Measurements from ENCODE around the gene FBXL17.

Gene FBXL17

DNA sequence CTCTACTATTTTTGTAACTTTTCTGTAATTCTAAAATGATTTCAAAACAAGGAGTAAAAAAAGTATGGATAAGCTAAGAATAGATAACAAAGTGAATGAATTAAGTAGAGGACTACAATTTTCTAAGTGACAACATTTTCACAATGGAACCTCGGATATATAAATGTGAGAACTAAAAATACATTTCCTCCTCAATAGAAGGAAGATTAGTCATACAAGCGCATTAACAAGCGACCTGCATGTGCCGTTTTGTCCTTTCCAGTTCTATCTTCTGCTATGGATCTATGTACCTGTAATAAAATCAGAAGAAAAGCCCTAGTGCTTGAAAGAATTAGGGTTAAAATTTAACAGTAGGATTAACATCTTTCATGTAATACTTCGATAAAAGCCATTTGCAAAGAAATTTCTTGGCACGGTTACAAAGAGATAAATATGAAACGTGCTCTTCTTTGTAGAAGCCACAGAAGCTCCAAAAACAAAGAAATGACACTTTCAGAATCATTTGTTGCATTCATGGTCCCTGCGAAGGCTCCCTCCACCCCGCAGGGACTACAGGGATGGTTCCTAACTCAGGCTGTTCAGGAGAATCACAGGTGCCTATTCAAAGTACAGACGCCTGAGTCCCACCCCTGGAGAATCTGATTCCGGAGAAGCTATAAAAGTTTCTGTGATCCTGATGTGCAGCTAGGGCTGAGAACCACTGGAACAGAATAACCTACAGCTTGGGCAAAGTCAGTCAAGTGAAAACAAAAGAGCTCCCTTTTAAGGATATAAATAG lies 494.5 kb downstream of the FBXL17 start:
- no peak for DNase-seq

DNA sequence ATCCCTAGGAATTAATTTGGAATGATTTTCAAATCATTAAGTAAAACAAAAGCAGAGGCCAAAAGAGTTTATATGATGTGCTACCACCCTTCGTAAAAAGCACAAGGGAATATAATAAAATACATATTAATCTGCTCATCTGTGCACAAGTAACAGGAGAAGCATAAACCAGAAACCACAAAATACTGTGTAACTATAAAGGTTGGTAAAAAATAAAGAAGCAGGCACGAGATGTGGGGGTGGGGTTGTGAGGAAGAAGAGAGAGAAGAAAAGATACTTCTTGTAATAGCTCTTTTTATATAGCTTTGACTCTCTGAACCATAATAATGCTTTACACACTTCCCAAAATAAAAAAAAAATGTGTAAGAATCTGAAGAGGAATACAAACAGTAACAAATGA lies 496.3 kb downstream of the FBXL17 start:
- no peak for DNase-seq

DNA sequence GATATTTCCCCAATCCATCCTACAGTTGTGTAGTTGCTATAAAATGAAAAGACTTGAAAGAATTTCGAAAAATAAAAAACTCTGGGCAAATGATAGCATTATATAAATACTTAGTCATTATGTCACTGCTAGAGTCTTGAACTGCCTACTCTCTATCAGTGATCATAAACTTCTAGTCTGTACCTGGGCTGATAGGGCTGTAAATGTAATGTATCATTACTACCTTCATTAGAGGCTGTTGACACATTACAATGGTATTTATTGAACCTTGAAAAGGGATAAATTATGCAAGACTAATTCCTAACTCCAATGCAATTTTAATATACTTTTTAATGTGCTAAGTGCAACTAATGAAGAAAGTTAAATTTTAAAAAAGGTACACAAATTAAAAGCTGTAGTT lies 497.0 kb downstream of the FBXL17 start:
- no peak for DNase-seq

DNA sequence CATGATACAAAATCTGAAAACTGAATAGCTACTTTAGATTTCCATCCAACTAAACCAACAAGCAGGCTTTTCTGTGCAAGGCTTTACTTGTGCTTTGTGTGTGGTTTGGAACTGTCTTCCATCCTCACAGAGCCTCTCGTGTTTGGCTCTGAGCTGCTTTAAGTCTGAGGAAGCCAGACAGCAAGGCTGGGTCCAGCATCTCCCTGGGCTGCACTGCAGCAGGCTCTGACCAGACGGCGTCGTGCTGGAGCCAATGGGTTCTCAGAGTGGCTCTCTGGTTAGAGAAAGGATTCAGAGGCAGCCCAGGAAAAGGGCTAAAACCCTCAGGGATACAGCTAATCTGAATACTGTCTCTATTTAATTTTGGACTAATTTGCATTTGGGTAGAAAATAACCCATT lies 503.2 kb downstream of the FBXL17 start:
- no peak for DNase-seq

DNA sequence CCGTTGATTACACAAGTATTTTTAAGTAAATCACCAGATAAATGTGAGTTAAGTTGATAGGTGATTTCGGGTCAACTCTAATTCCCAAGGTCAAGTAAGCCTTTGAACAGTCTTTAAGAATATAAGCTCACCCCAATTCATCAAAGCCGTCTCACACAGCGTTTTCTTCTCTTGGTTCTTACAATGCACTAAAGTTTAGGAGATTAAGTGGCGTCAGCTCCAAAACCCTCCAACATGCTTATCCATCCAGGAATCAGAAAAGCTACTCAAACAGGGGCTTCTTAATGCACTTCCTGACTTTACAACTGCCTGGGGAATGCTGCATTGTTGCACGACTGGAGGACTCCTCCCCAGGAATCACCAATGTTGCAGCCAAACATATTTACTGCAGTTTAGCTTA lies 505.0 kb downstream of the FBXL17 start:
- DNase-seq, result no peak

DNA sequence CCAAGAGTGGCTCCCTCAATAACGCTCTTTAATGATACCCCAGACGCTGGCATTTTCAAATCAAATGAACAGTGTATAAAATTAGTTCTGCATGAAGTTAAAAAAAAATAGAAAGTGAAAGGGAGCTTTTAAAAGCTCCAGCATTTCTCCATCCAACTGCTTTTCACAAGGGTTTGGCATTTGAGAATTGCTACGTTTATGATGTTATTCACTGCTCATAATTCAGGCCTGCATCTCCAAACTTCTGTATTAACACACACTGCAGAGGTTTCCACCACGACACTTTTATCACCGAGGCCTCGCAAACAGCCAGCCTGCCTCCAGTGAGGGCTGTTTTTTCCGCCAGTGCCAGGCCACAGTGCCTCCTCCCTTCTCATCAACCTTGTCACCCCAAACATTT lies 505.6 kb downstream of the FBXL17 start:
- DNase-seq, result no peak

DNA sequence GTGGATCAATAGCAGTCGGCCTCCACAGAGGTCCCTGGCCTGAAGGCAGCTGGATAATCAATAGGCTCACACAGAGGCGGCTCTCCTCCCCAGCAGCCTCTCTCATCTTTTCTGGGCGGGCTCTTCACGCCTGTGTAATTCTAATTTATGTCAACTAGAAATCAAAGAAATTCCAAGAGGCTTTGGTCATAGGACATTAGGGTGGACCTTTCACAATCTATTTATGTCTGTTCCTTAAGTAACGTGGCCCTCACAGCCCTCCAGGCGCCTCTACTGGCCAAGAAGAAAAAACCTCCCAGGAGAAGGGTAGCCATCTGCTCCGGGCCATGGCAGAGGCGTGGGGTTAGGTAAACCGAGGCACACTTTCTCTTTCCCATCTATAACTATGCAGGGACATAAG lies 506.1 kb downstream of the FBXL17 start:
- no peak for DNase-seq

DNA sequence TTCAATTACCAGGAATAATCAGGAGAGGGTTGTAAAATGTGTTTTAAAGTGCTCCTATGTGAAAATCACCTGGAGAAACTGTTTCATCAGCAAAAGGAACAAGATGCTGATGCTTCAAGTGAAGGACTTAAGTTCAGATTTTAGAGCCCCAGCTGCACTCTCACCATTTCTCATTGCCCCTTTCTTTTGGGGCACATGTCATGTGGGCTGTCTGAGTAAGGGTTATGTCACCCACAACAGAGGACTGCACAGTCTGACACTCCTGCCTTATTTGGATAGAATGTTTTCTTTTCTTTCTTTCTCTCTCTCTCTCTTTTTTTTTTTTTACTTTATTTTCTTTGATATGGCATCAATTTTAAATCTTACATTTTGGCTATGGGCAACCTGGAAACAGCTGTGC lies 507.1 kb downstream of the FBXL17 start:
- peak; percentile 10 for DNase-seq

DNA sequence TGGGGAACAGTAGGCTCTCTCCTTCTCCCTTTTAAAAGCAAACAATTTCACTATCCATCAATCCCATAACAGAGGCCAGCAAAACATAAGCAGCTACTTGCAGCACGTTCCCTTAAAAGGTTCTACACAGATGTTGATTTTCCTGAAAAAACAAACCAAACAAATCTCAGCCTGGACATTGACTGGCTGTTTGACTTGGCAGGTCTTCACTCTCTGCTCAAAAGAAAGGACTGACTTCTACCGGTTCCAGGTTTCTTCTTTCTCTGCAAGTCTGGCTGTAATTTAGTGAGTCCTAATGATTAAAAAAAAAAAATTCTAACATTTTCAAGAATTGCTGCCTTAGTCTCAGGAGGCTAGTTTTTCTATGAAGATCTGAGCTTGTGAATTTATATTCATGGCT lies 508.0 kb downstream of the FBXL17 start:
- DNase-seq, result no peak

DNA sequence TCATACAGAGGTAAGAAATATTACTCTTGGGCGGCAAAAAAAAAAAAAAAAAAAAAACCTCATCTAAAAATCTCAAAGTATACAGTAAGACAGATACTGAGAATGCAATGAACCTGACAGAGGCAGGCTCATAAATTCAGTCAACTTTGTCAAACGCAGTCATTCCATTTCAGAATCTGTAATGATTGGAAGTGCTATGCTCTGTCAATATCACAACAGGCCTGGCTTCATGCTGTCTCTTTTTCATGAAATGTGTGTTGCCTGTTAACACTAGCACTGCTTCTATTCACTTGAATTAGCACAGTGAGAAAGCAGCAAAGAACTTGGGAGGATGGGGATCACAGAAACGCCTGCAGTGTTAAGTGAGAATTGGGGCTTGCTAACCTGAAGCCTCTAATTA lies 510.9 kb downstream of the FBXL17 start:
- no peak for DNase-seq

DNA sequence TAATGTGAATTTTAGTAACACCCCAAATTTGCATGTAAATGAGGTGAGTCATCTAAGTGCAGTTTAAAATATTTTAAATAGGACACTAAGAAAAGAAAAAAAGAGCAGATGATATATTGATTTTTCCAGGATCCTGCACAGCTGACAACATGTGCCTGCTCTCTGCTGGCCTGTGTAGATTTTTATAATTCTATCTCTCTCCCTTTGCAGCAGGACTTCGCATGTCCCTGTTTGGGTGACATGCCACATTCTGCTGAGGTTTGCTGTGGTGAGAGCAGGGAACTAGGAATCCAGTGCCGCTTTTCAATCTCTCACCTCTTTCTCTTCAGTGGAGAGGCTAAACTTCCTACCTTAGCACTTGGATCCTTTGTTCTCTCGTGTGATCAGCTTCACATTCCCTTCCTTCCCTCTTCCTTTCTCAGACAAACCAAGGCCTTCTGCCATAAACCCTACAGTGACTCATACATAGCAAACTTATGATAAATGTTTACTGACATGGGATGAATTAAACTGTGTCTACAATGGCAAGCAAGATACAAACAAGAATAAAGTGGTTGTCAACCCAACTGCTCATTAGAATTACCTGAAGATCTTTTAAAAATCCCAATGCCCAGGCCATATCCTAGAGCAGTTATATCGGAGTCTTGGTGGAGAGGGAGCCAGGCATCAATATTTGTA lies 512.3 kb downstream of the FBXL17 start:
- DNase-seq, result no peak

DNA sequence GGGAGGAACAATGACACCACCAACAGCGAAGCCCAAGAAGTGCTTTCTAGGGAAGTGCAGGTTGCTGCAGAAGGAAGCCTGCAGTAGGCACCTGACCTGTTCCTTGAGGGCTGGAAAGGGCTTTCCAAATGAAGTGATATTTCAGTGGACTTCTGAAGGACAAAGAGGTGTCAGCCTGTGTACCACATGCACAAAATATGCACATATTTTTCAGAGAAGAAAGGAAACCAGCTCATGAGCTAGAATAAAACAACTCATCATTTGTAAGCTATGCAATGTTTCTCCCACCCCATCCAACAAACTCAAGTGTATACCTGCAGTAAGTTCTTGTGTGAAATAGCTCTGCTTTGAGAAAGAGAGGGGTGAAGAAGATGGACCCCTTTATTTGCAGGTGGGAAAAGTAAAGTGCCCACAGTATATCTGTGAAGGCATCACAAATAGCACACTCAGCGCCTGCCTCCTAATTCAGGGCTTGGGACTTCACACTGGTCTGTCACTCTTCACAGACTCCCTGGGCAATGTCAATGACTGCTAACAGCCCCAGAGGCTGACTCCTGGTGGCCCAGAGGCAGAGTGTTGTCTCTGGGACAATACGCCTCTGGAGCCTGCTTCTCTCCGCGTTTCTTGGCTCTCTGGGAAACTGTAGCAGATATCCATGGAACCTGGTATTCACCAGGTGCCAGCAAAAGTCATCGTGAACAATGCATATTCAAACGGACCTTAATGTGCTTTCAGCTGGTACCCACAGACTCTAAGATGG lies 513.1 kb downstream of the FBXL17 start:
- DNase-seq, result no peak

DNA sequence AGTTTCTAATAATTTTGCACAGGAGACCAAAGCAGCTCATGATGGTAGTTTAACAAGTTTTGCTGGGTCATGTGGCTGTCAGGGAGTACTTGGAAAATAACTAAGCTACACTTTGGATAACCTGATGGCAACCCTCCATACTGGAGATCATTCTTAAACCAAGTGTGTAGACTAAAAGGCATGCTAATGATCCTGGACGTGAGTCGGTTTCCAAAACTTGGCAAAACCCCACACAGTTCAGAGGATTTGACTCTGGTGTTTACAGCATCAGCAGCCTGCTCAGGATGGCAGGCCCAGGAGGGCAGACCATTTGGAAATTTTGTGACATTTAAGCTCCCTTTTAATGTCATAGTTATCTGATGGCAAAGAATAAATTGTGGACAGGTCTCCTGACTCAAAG lies 514.6 kb downstream of the FBXL17 start:
- no peak for DNase-seq

DNA sequence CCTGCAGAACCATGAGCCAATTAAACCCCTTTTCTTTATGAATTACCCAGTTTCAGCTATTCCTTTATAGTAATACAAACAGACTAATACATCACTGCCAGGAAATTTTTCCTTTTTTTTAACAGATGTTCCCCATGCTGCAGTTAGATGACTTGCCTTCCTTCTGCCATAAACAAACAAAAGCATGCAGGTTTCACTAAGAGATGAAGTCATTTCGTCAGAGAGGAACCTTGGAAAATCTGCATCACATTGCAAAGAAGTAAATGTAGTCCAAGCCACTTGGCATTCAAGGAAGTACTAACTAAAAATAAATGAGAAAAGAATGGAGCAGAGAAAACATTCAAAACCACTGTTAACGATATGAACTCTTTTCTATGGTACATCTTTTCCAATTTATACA lies 517.1 kb downstream of the FBXL17 start:
- DNase-seq, result no peak

DNA sequence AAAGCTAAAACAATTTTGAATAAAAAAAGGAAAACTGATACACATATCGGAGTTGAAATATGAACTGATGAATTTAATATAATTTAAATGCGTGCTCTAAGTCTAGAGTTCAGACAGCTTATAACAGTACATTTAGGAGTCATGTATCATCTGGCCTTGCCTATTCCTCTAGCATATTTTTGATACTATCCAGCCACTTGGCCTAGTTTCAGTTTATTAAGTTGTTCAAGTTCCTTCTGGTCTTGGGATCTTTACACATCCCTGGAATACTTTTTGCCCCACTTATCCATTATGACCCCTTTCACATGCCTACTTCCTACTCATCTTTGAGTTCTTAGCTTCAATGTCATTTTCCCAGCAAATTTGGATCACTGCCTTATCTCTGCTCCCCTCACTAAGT lies 518.8 kb downstream of the FBXL17 start:
- no peak for DNase-seq

DNA sequence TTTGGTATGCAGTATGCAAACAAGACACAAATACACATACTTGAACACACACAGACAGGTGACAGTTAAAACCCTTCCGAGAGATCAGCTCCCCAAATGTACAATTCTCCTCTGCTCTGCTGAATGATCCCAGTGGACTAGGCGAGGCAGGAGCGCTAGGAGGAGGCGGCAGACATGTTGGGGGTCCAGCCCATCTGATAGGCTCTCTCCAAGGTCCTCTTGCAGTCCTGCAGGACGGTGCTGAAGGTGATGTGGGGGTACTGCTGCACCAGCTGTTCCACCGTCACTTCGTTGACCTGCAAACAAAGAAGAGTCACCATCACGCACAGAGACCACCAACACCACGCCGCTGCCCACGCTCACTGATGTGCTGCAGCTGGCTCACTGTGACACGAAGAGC lies 520.3 kb downstream of the FBXL17 start:
- DNase-seq, result no peak

DNA sequence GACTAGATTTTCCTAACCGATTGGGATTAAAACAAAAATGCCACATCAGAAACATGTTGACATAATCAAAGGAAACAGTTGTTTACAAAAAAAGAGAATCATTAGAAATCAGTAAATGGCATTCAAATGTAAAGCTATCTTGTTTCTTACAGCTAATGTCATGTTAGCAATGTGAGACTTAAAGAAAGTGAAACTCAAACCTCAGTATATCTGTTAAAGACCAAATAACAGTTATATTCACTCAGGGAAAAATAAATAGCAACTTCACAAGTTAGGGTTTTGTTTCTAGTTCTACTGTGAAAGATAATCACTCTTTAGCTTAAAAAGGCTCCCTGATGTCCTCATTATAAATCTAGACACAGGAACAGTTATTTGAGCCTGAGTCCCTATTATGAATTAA lies 521.9 kb downstream of the FBXL17 start:
- no peak for DNase-seq

DNA sequence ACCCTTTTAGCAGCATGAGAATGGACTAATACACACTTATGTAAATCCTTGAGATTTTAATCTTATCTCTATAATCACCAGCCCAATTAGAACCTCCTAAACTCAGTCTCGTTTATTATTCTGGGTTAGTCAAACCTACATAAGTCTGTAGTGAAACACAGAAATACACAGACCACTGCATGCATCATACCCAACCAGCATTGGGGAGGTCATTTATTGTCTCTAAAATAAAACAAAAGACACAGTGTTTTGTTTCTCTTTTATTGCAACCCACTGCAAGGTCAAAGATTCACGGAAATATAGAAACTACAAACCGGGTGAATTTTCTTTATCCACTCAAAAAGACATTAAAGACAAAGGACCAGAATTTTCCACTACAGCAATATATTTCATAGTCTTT lies 523.1 kb downstream of the FBXL17 start:
- DNase-seq, result no peak

DNA sequence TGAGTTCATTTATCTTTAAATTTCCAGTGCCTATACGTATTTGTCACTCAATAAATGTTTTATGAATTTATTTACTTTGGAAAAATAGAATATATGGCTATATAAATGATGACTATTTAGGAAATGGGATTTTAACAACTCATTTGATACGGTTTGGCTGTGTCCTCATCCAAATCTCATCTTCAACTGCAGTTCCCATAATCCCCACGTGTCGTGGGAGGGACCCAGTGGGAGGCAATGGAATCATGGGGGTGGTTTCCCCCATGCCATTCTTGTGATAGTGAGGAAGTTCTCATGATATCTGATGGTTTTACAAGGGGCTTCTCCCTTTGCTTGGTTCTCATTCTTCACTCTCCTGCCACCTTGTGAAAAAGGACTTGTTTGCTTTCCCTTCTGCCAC lies 523.6 kb downstream of the FBXL17 start:
- DNase-seq, result no peak

DNA sequence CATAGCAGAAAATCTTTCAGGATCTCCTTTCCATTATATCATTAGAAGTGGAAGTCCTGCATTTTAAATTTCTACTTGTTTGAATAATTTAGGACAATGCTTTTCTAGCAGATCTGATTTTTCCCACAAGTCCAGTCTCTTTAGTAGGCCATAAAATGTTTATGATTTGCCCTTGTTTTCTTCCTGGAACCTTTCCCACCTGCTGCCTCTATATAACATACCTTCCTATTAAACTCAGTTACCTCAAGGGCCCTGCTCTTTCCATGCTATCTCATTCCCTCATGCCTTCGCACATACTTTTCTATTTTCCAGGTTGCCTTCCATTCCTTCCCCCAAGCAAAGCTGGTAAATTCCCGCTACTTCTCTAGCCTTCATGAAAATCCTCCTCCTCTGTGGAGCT lies 524.1 kb downstream of the FBXL17 start:
- no peak for DNase-seq

DNA sequence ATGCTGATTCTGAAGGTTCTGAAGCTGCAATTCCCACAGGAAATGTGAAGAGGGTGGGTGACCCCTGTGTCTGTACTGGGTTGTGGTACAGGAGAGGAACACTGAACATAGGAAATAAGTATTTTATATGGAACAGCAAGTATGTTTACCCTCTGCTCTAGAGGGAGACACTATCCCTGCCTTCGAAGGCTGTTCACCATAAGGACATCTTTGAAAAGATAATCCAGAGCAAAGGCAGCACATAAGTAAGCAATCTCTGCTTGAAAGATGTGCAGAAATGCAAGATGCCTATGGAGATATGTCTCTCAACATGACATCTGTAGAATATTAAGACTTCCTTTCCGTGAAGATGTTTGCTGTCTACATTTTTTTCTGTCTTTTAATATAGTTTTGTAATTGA lies 526.7 kb downstream of the FBXL17 start:
- no peak for DNase-seq

DNA sequence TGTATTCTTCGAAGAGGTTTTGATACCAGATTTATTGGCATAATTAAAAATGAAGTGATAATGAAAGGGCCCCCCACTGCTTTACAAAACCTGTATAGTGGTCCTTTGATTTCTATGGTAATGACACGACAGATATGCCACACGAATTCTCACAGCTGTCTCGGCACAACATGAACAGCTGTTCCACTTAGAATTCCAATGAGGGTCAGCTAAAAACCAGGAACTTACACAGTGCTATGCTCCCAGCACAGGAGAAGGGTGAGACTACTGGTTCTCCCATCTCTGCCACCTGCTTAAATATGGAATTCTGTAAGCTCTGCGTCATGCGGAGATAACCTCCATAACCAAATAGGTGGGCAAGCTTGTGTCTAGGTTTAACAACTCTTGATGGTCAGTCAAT lies 528.2 kb downstream of the FBXL17 start:
- DNase-seq, result no peak

DNA sequence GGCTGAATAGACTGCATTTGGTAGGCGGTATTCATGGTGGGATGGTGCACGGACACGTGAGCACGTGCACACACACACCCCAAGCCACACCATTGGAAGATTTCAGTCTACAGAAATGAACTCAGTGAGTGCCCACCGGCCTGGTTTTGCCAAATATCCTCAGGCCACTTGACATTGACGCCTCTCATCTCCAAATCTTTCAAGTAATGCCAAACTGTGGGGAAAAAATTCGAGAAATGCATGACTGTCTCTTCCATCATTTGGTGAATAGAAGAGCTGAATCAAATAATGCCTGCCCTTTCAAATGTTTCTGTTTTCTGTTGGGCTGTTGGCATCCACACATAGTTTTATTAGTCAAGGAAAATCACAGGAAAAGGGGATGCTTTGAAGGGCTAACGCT lies 528.9 kb downstream of the FBXL17 start:
- no peak for DNase-seq

DNA sequence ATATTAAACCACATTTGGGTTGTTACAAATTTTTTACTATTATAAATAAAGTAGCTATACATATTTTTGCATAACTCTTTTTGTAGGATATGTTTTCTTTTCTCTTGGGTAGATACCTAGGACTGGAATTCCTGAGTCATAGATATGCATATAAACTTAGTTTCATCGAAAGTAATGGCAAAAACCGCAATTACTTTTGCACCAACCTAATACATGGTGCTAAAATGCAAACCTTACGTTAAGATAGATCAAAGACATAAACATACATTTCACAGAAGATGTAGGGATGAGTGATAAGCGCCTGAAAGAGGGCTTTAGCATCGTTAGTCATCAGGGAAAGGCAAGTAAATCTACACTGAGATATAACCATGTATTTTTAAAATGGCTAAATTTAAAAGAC lies 532.8 kb downstream of the FBXL17 start:
- DNase-seq, result no peak

All from DMS79 (cell line).